NT2/D1 (cell line): ENCODE results near the gene CACNA1C.

Experiments used
- SUZ12 ChIP-seq: IDR thresholded peaks from 2 replicates; pipeline ENCODE4 v1.6.1; 2011; ENCODE audit not compliant: insufficient read length, insufficient read depth; ENCODE audit errors: extremely low read depth
- YY1 ChIP-seq: IDR thresholded peaks from 2 replicates; pipeline ENCODE4 v1.6.1; 2011; ENCODE audit not compliant: insufficient read length, insufficient read depth
- ZNF274 ChIP-seq: IDR thresholded peaks from 2 replicates; pipeline ENCODE4 v1.6.1; 2011; ENCODE audit warnings: mild to moderate bottlenecking, low read depth, low read length

- TF ChIP-seq ZNF274, result no peak
- TF ChIP-seq YY1, result no peak
- TF ChIP-seq SUZ12, result no peak
Measured at GRCh38 chr12:2163177-2163941, 110.6 kb downstream of the CACNA1C start.
